H1 (cell line): ENCODE results near the gene PHKA1. TPM values are rescaled to one million over a fixed set of nuclear protein-coding genes. Genes with fewer than 3 reads are reported as not detected.

Experiments
- CTCF ChIA-PET: fragments of 300-600 bp; sonication (Branson Sonifier 250); formaldehyde crosslinking; loops from one replicate; lab custom pipeline; 2021; ENCODE audit not compliant: partially characterized antibody; lab: Charles Lee
- POLR2A ChIA-PET: fragments of 300-600 bp; sonication (Branson Sonifier 250); formaldehyde crosslinking; loops from one replicate; lab custom pipeline; 2021; ENCODE audit warnings: inconsistent platforms; ENCODE audit not compliant: partially characterized antibody; lab: Charles Lee
- DNase-seq, 2 experiments: peaks; one replicate each; pipeline versions ENCODE4 v3.0.0 to v3.0.0-alpha.2; 2010 to 2022; ENCODE audit warnings: low spot score in 2 of 2, low read depth in 1 of 2, mixed read lengths in 1 of 2
- FAIRE-seq: peaks from 2 replicates; lab custom pipeline; 2011; peaks lifted over from hg19 to GRCh38; lab: Jason Lieb, UNC
- H2AFZ ChIP-seq: 2 replicates; pipeline ENCODE4 v1.8.1; 2012; ENCODE audit warnings: low read length, inconsistent platforms
- H2AK5ac ChIP-seq: 2 replicates; pipeline ENCODE4 v1.6.1; 2013; ENCODE audit warnings: low read depth, low read length
- H2BK120ac ChIP-seq: replicated peaks from 2 replicates; pipeline ENCODE3; 2013; ENCODE audit warnings: low read depth, low read length, inconsistent platforms
- H2BK12ac ChIP-seq: 2 replicates; pipeline ENCODE4 v1.6.1; 2013; ENCODE audit warnings: low read depth, low read length
- H2BK15ac ChIP-seq: 2 replicates; pipeline ENCODE4 v1.6.1; 2013; ENCODE audit warnings: low read length
- H2BK20ac ChIP-seq: 2 replicates; pipeline ENCODE4 v1.6.1; 2013; ENCODE audit warnings: low read length
- H2BK5ac ChIP-seq: 2 replicates; pipeline ENCODE4 v1.6.1; 2013; ENCODE audit warnings: low read depth, low read length
- H3K14ac ChIP-seq: 2 replicates; pipeline ENCODE4 v1.6.1; 2013; ENCODE audit warnings: inconsistent platforms; ENCODE audit not compliant: insufficient read length
- H3K18ac ChIP-seq: 2 replicates; pipeline ENCODE4 v1.6.1; 2013; ENCODE audit warnings: low read length; ENCODE audit errors: extremely low read depth
- H3K23ac ChIP-seq: 2 replicates; pipeline ENCODE4 v1.6.1; 2013; ENCODE audit warnings: inconsistent platforms; ENCODE audit not compliant: insufficient read length
- H3K23me2 ChIP-seq: 2 replicates; pipeline ENCODE4 v1.6.1; 2013; ENCODE audit warnings: low read depth, low read length
- H3K27ac ChIP-seq: 2 replicates; pipeline ENCODE4 v1.6.1; 2011; ENCODE audit warnings: low read depth, low read length, inconsistent platforms
- H3K27me3 ChIP-seq, 4 experiments: replicated peaks in 1 of 4; 1 replicate in 1 of 4; 2 replicates in 3 of 4; pipeline versions ENCODE4 v1.6.1 to v1.8.1; 2011 to 2013; ENCODE audit warnings: low read length in 3 of 4, mild to moderate bottlenecking in 3 of 4, inconsistent platforms in 2 of 4, mixed read lengths in 2 of 4, moderate library complexity in 1 of 4; ENCODE audit not compliant: control insufficient read depth in 3 of 4, insufficient read depth in 3 of 4; ENCODE audit errors: extremely low read depth in 1 of 4
- H3K36me3 ChIP-seq, 4 experiments: 2 replicates each; pipeline versions ENCODE4 v1.6.1 to v1.8.1; 2011 to 2013; ENCODE audit warnings: mild to moderate bottlenecking in 4 of 4, low read length in 3 of 4, moderate library complexity in 2 of 4, control low read depth in 1 of 4, inconsistent platforms in 1 of 4; ENCODE audit not compliant: insufficient read depth in 4 of 4, control insufficient read depth in 2 of 4
- H3K4ac ChIP-seq: replicated peaks from 2 replicates; pipeline ENCODE3; 2013; ENCODE audit warnings: low read length, low read depth, mixed read lengths, inconsistent platforms; ENCODE audit not compliant: insufficient read length
- H3K4me1 ChIP-seq, 4 experiments: replicated peaks in 1 of 4; 1 replicate in 1 of 4; 2 replicates in 3 of 4; pipeline versions ENCODE4 v1.6.1 to v1.8.1; 2011 to 2013; ENCODE audit warnings: low read length in 3 of 4, inconsistent platforms in 2 of 4, mixed read lengths in 1 of 4; ENCODE audit not compliant: insufficient read depth in 4 of 4, control insufficient read depth in 3 of 4
- H3K4me2 ChIP-seq, 2 experiments: 2 replicates each; pipeline versions ENCODE4 v1.6.1 to v1.8.1; 2011 to 2013; ENCODE audit warnings: low read depth in 2 of 2, low read length in 2 of 2, control low read depth in 1 of 2, inconsistent platforms in 1 of 2, mild to moderate bottlenecking in 1 of 2; ENCODE audit not compliant: insufficient read depth in 1 of 2
- H3K4me3 ChIP-seq, 4 experiments: fragments of 200-600, 300-600 bp in 1 of 4; sonication (generic), shearing (Covaris generic), sonication (Bioruptor Twin) in 1 of 4; 2 replicates each; pipeline versions ENCODE4 v1.5.1 to v1.8.1; 2011 to 2016; ENCODE audit warnings: low read length in 4 of 4, low read depth in 3 of 4, control low read depth in 2 of 4, inconsistent platforms in 2 of 4, mild to moderate bottlenecking in 2 of 4, mixed read lengths in 1 of 4, moderate library complexity in 1 of 4; ENCODE audit not compliant: insufficient read depth in 2 of 4; ENCODE audit errors: extremely low read depth in 1 of 4
- H3K56ac ChIP-seq: replicated peaks from 2 replicates; pipeline ENCODE3; 2013; ENCODE audit warnings: low read depth, mild to moderate bottlenecking, mixed read lengths, low read length, inconsistent platforms; ENCODE audit not compliant: insufficient read length
- H3K79me1 ChIP-seq: 2 replicates; pipeline ENCODE4 v1.6.1; 2013; ENCODE audit warnings: low read depth, low read length, control low read depth
- H3K79me2 ChIP-seq, 2 experiments: 2 replicates each; pipeline versions ENCODE4 v1.6.1 to v1.8.1; 2012 to 2013; ENCODE audit warnings: low read length in 2 of 2, mild to moderate bottlenecking in 2 of 2, inconsistent platforms in 1 of 2; ENCODE audit not compliant: insufficient read depth in 2 of 2, control insufficient read depth in 1 of 2
- H3K9ac ChIP-seq, 4 experiments: replicated peaks in 1 of 4; 1 replicate in 1 of 4; 2 replicates in 3 of 4; pipeline versions ENCODE4 v1.6.1 to v1.8.1; 2011 to 2013; ENCODE audit warnings: low read depth in 3 of 4, low read length in 3 of 4, control low read depth in 2 of 4, mild to moderate bottlenecking in 2 of 4, moderate library complexity in 2 of 4, inconsistent platforms in 1 of 4; ENCODE audit errors: extremely low read depth in 1 of 4
- H3K9me3 ChIP-seq, 2 experiments: 2 replicates each; pipeline versions ENCODE4 v1.6.1 to v1.8.1; 2012 to 2013; ENCODE audit warnings: mild to moderate bottlenecking in 2 of 2, moderate library complexity in 2 of 2, control low read depth in 1 of 2, inconsistent platforms in 1 of 2, low read depth in 1 of 2, low read length in 1 of 2, mixed read lengths in 1 of 2; ENCODE audit not compliant: insufficient read depth in 2 of 2
- H4K20me1 ChIP-seq, 2 experiments: replicated peaks in 1 of 2; 2 replicates each; pipeline versions ENCODE3 to v1.8.1; 2011 to 2013; ENCODE audit warnings: inconsistent platforms in 2 of 2, low read length in 2 of 2, mild to moderate bottlenecking in 1 of 2; ENCODE audit not compliant: insufficient read depth in 2 of 2, control insufficient read depth in 1 of 2
- H4K5ac ChIP-seq: 2 replicates; pipeline ENCODE4 v1.6.1; 2013; ENCODE audit warnings: low read length, low read depth, mixed read lengths, inconsistent platforms; ENCODE audit not compliant: insufficient read length
- H4K8ac ChIP-seq: 2 replicates; pipeline ENCODE4 v1.8.0; 2013; ENCODE audit warnings: mild to moderate bottlenecking, moderate library complexity, low read length, inconsistent platforms; ENCODE audit not compliant: insufficient read depth; ENCODE audit errors: extremely low read depth
- H4K91ac ChIP-seq: replicated peaks from 2 replicates; pipeline ENCODE3; 2013; ENCODE audit warnings: low read length, mixed read lengths, inconsistent platforms; ENCODE audit not compliant: insufficient read length
- ATF2 ChIP-seq: IDR thresholded peaks from 2 replicates; pipeline ENCODE4 v1.6.1; 2012; ENCODE audit warnings: low read length, inconsistent platforms
- BCL11A ChIP-seq, 2 experiments: IDR thresholded peaks; one replicate each; pipeline ENCODE4 v1.6.1; 2011; ENCODE audit warnings: low read depth in 2 of 2, low read length in 2 of 2, mild to moderate bottlenecking in 2 of 2
- GABPA ChIP-seq: IDR thresholded peaks from 2 replicates; pipeline ENCODE4 v1.6.1; 2011; ENCODE audit warnings: mild to moderate bottlenecking, low read length, moderate library complexity, borderline replicate concordance; ENCODE audit not compliant: insufficient read depth
- KDM4A ChIP-seq: IDR thresholded peaks from one replicate; pipeline ENCODE4 v1.7.1; 2012; ENCODE audit warnings: low read depth, mild to moderate bottlenecking, moderate library complexity, low read length, inconsistent platforms; ENCODE audit not compliant: severe bottlenecking
- POLR2A ChIP-seq, 2 experiments: IDR thresholded peaks; 1 replicate in 1 of 2; 2 replicates in 1 of 2; pipeline ENCODE4 v1.6.1; 2011; ENCODE audit warnings: low read depth in 2 of 2, low read length in 2 of 2, mild to moderate bottlenecking in 2 of 2; ENCODE audit errors: control extremely low read depth in 1 of 2
- RAD21 ChIP-seq, 2 experiments: IDR thresholded peaks in 1 of 2; conservative IDR thresholded peaks in 1 of 2; 2 replicates each; pipeline ENCODE4 v1.6.1; 2011; ENCODE audit warnings: low read depth in 2 of 2, low read length in 2 of 2, improper control_type of control experiment in 1 of 2, inconsistent platforms in 1 of 2, mild to moderate bottlenecking in 1 of 2, moderate library complexity in 1 of 2
- SIX5 ChIP-seq: IDR thresholded peaks from 2 replicates; pipeline ENCODE4 v1.6.1; 2011; ENCODE audit warnings: mild to moderate bottlenecking, low read depth, low read length
- TAF7 ChIP-seq: optimal IDR thresholded peaks from 2 replicates; pipeline ENCODE3; 2011; ENCODE audit warnings: low read depth, mild to moderate bottlenecking, inconsistent platforms, low read length, moderate library complexity, borderline replicate concordance
- WGBS, 2 experiments: shearing (Covaris generic) in 1 of 2; methylation state at CpG; one replicate each; pipeline versions ENCODE4 v1.1.6 to v1.1.7; 2013 to 2015; ENCODE audit warnings: low lambda C conversion rate in 2 of 2, mixed read lengths in 2 of 2, inconsistent platforms in 1 of 2, low coverage in 1 of 2, missing lambda C conversion rate in 1 of 2; ENCODE audit not compliant: insufficient replicate concordance in 2 of 2, insufficient coverage in 1 of 2, insufficient read length in 1 of 2; ENCODE audit errors: extremely low coverage in 1 of 2, missing lambda C conversion rate in 1 of 2; 5-methylcytosine and 5-hydroxymethylcytosine counted together
- polyA plus RNA-seq, 7 experiments: library from polyadenylated mRNA; depleted of rRNA in 3 of 7; stranded (reverse) in 5 of 7; unstranded in 2 of 7; fragments of >200 nt in 5 of 7; fragments of 200-250 nt in 2 of 7; gene quantifications; 1 replicate in 5 of 7; 2 replicates in 1 of 7; 4 replicates in 1 of 7; pipeline versions ENCODE4 v1.2.1 to v1.2.3, GENCODE V29; 2011 to 2013; ENCODE audit warnings: missing spikeins in 2 of 7, mixed read lengths in 2 of 7
- total RNA-seq: library from RNA; stranded (reverse); fragmentation: NEBNext Ultra II Directional; extraction: Animal tissue kit (Norgen Biotek cat#: 25700); gene quantifications from 2 replicates; pipeline ENCODE4 v1.2.1, GENCODE V29; 2021

The PHKA1 gene
- total and polyA plus RNA-seq, 2 of the 8 experiments (the other 6 are each of a cell fraction or from before 2014, with no cell fraction given), result 4.2 to 7.2 TPM

GRCh38 chrX:72572248-72573157, 141.6 kb downstream of the PHKA1 start, which contains the start of gene HDAC8:
HDAC8 (minus strand) TSS chrX:72572843; CDS start chrX:72572761, 82 bp downstream.
- Histone ChIP-seq H3K79me1 (no peaks in the 10 kb centered on the region), H4K91ac (no peak within 1 kb of the TSS), H2AK5ac (no peak within 1 kb of the TSS), H4K20me1 (no peaks in the 10 kb centered on the region), H3K4ac (no peak within 1 kb of the TSS), H2BK15ac (no peak within 1 kb of the TSS), H3K36me3 (peaks cover 2 to 7% (median 5%) of the 10 kb centered on the region in 4 experiments; a peak in 4 of 8 replicates), H2BK12ac (0 out of 2 replicates have a peak within 1 kb of the TSS, but pooled peaks have one; percentile 35), H3K4me1 (no peaks in the 10 kb centered on the region), H2BK120ac (no peak within 1 kb of the TSS), H3K9me3 (no peaks in the 10 kb centered on the region), H3K27me3 (no peaks in the 10 kb centered on the region), H2BK20ac (no peak within 1 kb of the TSS), H4K5ac (peak within 1 kb of the TSS; percentile 51), H4K8ac (no peak within 1 kb of the TSS; the same call in 1 of the 2 replicates), H3K23me2 (no peaks in the 10 kb centered on the region), H3K23ac (no peak within 1 kb of the TSS), H3K79me2 (no peaks in the 10 kb centered on the region), H3K56ac (no peak within 1 kb of the TSS), H3K18ac (0 out of 2 replicates have a peak within 1 kb of the TSS, but pooled peaks have one; percentile 51), H3K27ac (peak within 1 kb of the TSS; percentile 88), H2BK5ac (no peak within 1 kb of the TSS), H3K9ac (peak within 1 kb of the TSS; percentile 38 to 97 (median 71)), H3K14ac (no peak within 1 kb of the TSS), H3K4me3 (peak within 1 kb of the TSS; percentile 75 to 98 (median 82)), H2AFZ (peak within 1 kb of the TSS; percentile 99), H3K4me2 (peak within 1 kb of the TSS; percentile 68 to 79)
- peak; percentile 21 to 61 for DNase-seq
- ChIA-PET CTCF (no interaction called here), POLR2A (no interaction called here)
- 4% methylated on average over 23 of the region's 36 CpGs; no CpG with 5 or more reads in 1 of the 2 experiments for WGBS, 2 experiments
- FAIRE-seq, result peak; percentile 93
- peak; percentile 85 for TF ChIP-seq SIX5
- TF ChIP-seq RAD21 (IDR thresholded peaks at IDR 0.05 in 1 of 2, conservative IDR thresholded peaks at IDR 0.05 in 1 of 2; ENCODE audit: low read depth in 2 of 2, low read length in 2 of 2), result no peak
- no peak for TF ChIP-seq BCL11A (IDR thresholded peaks at IDR 0.05; ENCODE audit: low read depth in 2 of 2, low read length in 2 of 2)
- TF ChIP-seq TAF7, result peak; percentile 33
- TF ChIP-seq ATF2, result no peak
- peak; percentile 40; the same call in 1 of the 2 replicates for TF ChIP-seq GABPA
- peak; percentile 66 for TF ChIP-seq KDM4A
- 0 out of 3 replicates have a peak, but pooled peaks of 1 of the 2 experiments have one; percentile 34 for TF ChIP-seq POLR2A (IDR thresholded peaks at IDR 0.05; ENCODE audit: control extremely low read depth in 1 of 2, low read depth in 2 of 2, low read length in 2 of 2)
